OCI-LY7 (cell line): ENCODE results near the gene KIAA1671. TPM values are rescaled to one million over a fixed set of nuclear protein-coding genes. Genes with fewer than 3 reads are reported as not detected.

Experiments
- BruUV-seq: library from RNA; stranded (reverse); fragments of 400-500 nt; replicated peaks from 2 replicates; lab custom pipeline; 2021; lab: Mats Ljungman, UMichigan
- CTCF ChIA-PET: fragments of 300-600 bp; sonication (Branson Sonifier 250); formaldehyde crosslinking; loops from one replicate; lab custom pipeline; 2022; ENCODE audit warnings: antibody characterized with exemption; ENCODE audit not compliant: unreplicated experiment; lab: Charles Lee
- POLR2A ChIA-PET: fragments of 300-600 bp; sonication (Branson Sonifier 250); formaldehyde crosslinking; loops from one replicate; lab custom pipeline; 2022; ENCODE audit warnings: antibody characterized with exemption; lab: Charles Lee
- DNase-seq: peaks from one replicate; pipeline ENCODE4 v3.0.0-alpha.2; 2015; ENCODE audit warnings: low spot score
- H2AFZ ChIP-seq: fragments of 200-600 bp; sonication (generic), shearing (Covaris generic); 2 replicates; pipeline ENCODE4 v1.6.1; 2014; ENCODE audit warnings: mild to moderate bottlenecking, antibody characterized with exemption, low read length, moderate library complexity
- H3K27ac ChIP-seq: fragments of 200-600 bp; sonication (generic); 2 replicates; pipeline ENCODE4 v1.5.1; 2014; ENCODE audit warnings: mixed run types, low read depth, mild to moderate bottlenecking, moderate library complexity, low read length, inconsistent platforms; ENCODE audit not compliant: poor library complexity, severe bottlenecking
- H3K36me3 ChIP-seq: fragments of 200-600 bp; sonication (generic); 2 replicates; pipeline ENCODE4 v1.6.1; 2014; ENCODE audit warnings: mild to moderate bottlenecking, antibody characterized with exemption, low read length, moderate library complexity, mixed read lengths; ENCODE audit not compliant: insufficient read depth
- H3K4me1 ChIP-seq: fragments of 200-600 bp; sonication (generic); 2 replicates; pipeline ENCODE4 v1.5.1; 2014; ENCODE audit warnings: mild to moderate bottlenecking, low read length; ENCODE audit not compliant: insufficient read depth, poor library complexity, severe bottlenecking
- H3K4me2 ChIP-seq: fragments of 200-600 bp; sonication (generic); 2 replicates; pipeline ENCODE4 v1.6.1; 2014; ENCODE audit warnings: mild to moderate bottlenecking, low read length
- H3K4me3 ChIP-seq: fragments of 200-600 bp; sonication (generic); 2 replicates; pipeline ENCODE4 v1.5.1; 2014; ENCODE audit warnings: mild to moderate bottlenecking, low read depth, low read length; ENCODE audit not compliant: poor library complexity, severe bottlenecking
- H3K79me2 ChIP-seq: fragments of 200-600 bp; sonication (generic); 2 replicates; pipeline ENCODE4 v1.6.1; 2016; ENCODE audit warnings: low read depth, mild to moderate bottlenecking, low read length, moderate library complexity, mixed read lengths; ENCODE audit not compliant: insufficient read depth
- H3K9me2 ChIP-seq: fragments of 200-600 bp; sonication (generic); 2 replicates; pipeline ENCODE4 v1.6.1; 2016; ENCODE audit warnings: mild to moderate bottlenecking, low read length, mixed read lengths; ENCODE audit not compliant: insufficient read depth
- H3K9me3 ChIP-seq: fragments of 200-600 bp; sonication (generic); 2 replicates; pipeline ENCODE4 v1.6.1; 2014; ENCODE audit warnings: mild to moderate bottlenecking, mixed run types, low read length, mixed read lengths
- H4K20me1 ChIP-seq: fragments of 200-600 bp; sonication (generic); 2 replicates; pipeline ENCODE4 v1.6.1; 2014; ENCODE audit warnings: mild to moderate bottlenecking, antibody characterized with exemption, low read length, moderate library complexity, mixed read lengths; ENCODE audit not compliant: insufficient read depth
- CTCF ChIP-seq: fragments of 200-600 bp; sonication (generic); conservative IDR thresholded peaks from 2 replicates; pipeline ENCODE4 v1.5.1; 2014; ENCODE audit warnings: mild to moderate bottlenecking, antibody characterized with exemption, low read length, moderate library complexity, mixed read lengths
- EZH2phosphoT487 ChIP-seq: fragments of 200-600 bp; sonication (generic); IDR thresholded peaks from 2 replicates; pipeline ENCODE4 v1.6.1; 2018; ENCODE audit warnings: low read depth, borderline replicate concordance, mild to moderate bottlenecking, mixed run types, antibody characterized with exemption, low read length, moderate library complexity, mixed read lengths
- intact Hi-C: fragments of 100-400 bp; cut with micrococcal nuclease; formaldehyde crosslinking; loops from one replicate; pipeline ENCODE4 v1.10.0; 2022; ENCODE audit not compliant: unreplicated experiment
- total RNA-seq, 2 experiments: library from RNA; depleted of rRNA in 1 of 2; stranded (reverse); fragments of >200 nt in 1 of 2; shearing (Covaris generic) in 1 of 2; gene quantifications; 2 replicates each; pipeline ENCODE4 v1.2.3, GENCODE V29; 2014 to 2022

KIAA1671 gene
- total RNA-seq, 2 experiments from 2014 or later: not detected

GRCh38 chr22:25122136-25122764 is 169.7 kb downstream of the KIAA1671 start:
- H3K4me1 ChIP-seq: no peaks in the 10 kb centered on the region
- no peak overlapping the region for H3K4me3 ChIP-seq
- no TSS peak for BruUV-seq
- TF ChIP-seq CTCF (no peak), EZH2phosphoT487 (no peak)
- no peak overlapping the region for H3K4me2 ChIP-seq
- intact Hi-C loops: no loop called here
- no peaks in the 10 kb centered on the region for H3K36me3 ChIP-seq
- H4K20me1 ChIP-seq: no peaks in the 10 kb centered on the region
- ChIA-PET CTCF (no interaction called here), POLR2A (no interaction called here)
- H2AFZ ChIP-seq: no peak overlapping the region
- no peak overlapping the region for H3K27ac ChIP-seq
- H3K79me2 ChIP-seq: no peaks in the 10 kb centered on the region
- no peak for DNase-seq
- H3K9me3 ChIP-seq: no peaks in the 10 kb centered on the region
- no peaks in the 10 kb centered on the region for H3K9me2 ChIP-seq

- H3K4me2 ChIP-seq: no peak overlapping the region
- no peaks in the 10 kb centered on the region for H3K4me1 ChIP-seq
- no peaks in the 10 kb centered on the region for H4K20me1 ChIP-seq
- TF ChIP-seq EZH2phosphoT487: no peak
- TF ChIP-seq CTCF: no peak
- CTCF ChIA-PET: no interaction called here
- H3K9me2 ChIP-seq: no peaks in the 10 kb centered on the region
- BruUV-seq: no TSS peak
- no peak overlapping the region for H3K27ac ChIP-seq
- POLR2A ChIA-PET: no interaction called here
- intact Hi-C loops: no loop called here
- no peak overlapping the region for H3K4me3 ChIP-seq
- H3K79me2 ChIP-seq: no peaks in the 10 kb centered on the region
- no peak overlapping the region for H2AFZ ChIP-seq
- H3K9me3 ChIP-seq: no peaks in the 10 kb centered on the region
- no peak for DNase-seq
- no peaks in the 10 kb centered on the region for H3K36me3 ChIP-seq
Observed at GRCh38 chr22:25123677-25124076, 171.2 kb downstream of the KIAA1671 start.

GRCh38 chr22:25125693-25126357 is 173.3 kb downstream of the KIAA1671 start:
- Histone ChIP-seq H3K27ac (no peak overlapping the region), H3K9me3 (no peaks in the 10 kb centered on the region), H4K20me1 (no peaks in the 10 kb centered on the region), H2AFZ (no peak overlapping the region), H3K4me3 (no peak overlapping the region), H3K36me3 (no peaks in the 10 kb centered on the region), H3K9me2 (no peaks in the 10 kb centered on the region), H3K4me1 (no peaks in the 10 kb centered on the region), H3K79me2 (no peaks in the 10 kb centered on the region), H3K4me2 (no peak overlapping the region)
- DNase-seq: no peak
- BruUV-seq: no TSS peak
- TF ChIP-seq EZH2phosphoT487: no peak
- intact Hi-C loops: no loop called here
- ChIA-PET POLR2A (no interaction called here), CTCF (no interaction called here)
